Gastrocnemius medialis (tissue), 4 donors: ENCODE measurements around the gene LSAMP. TPM values are rescaled to one million over a fixed set of nuclear protein-coding genes. Genes with fewer than 3 reads are reported as not detected.

Experiments
- ATAC-seq, 2 donors: fragments of 150-250 bp; one replicate each; pipeline ENCODE4 v1.9.1; 2016
- DNase-seq, 2 donors: peaks; one replicate each; pipeline ENCODE4 v3.0.0-alpha.2; 2019
- H3K27ac ChIP-seq, 4 donors: fragments of 200-600 bp; sonication (generic); 1 replicate in 1 of 4; 2 replicates in 3 of 4; pipeline ENCODE4 v1.5.1; 2016 to 2018; ENCODE audit warnings: mild to moderate bottlenecking in 2 of 4, moderate library complexity in 1 of 4
- H3K27me3 ChIP-seq, 3 donors: fragments of 200-600 bp; sonication (generic) in 2 of 3; 1 replicate in 1 of 3; 2 replicates in 2 of 3; pipeline versions ENCODE4 v1.5.1 to v1.6.0; 2016 to 2019; ENCODE audit warnings: mild to moderate bottlenecking in 1 of 3, moderate library complexity in 1 of 3
- H3K36me3 ChIP-seq, 2 donors: fragments of 200-600 bp; sonication (generic) in 1 of 2; one replicate each; pipeline ENCODE4 v1.5.1; 2017 to 2018
- H3K4me1 ChIP-seq, 2 donors: fragments of 200-600 bp; sonication (generic) in 1 of 2; one replicate each; pipeline ENCODE4 v1.5.1; 2016 to 2017; ENCODE audit warnings: mild to moderate bottlenecking in 2 of 2
- H3K4me3 ChIP-seq, 4 donors: fragments of 200-600 bp; sonication (generic) in 3 of 4; 1 replicate in 1 of 4; 2 replicates in 3 of 4; pipeline ENCODE4 v1.5.1; 2016 to 2019; ENCODE audit warnings: mild to moderate bottlenecking in 2 of 4
- H3K9me3 ChIP-seq, 3 donors: fragments of 200-600 bp; sonication (generic) in 2 of 3; 1 replicate in 1 of 3; 2 replicates in 2 of 3; pipeline ENCODE4 v1.5.1; 2016 to 2019
- CTCF ChIP-seq, 5 experiments: fragments of 450-650 bp in 3 of 5; fragments of 200-600 bp in 2 of 5; sonication (generic) in 2 of 5; IDR thresholded peaks in 4 of 5; conservative IDR thresholded peaks in 1 of 5; 1 replicate in 4 of 5; 2 replicates in 1 of 5; pipeline ENCODE4 v1.5.1; 2016 to 2019; ENCODE audit warnings: antibody characterized with exemption in 5 of 5, mild to moderate bottlenecking in 3 of 5, moderate library complexity in 3 of 5
- POLR2A ChIP-seq, 2 donors: fragments of 450-650 bp; IDR thresholded peaks; one replicate each; pipeline ENCODE4 v1.6.1; 2017; ENCODE audit warnings: antibody characterized with exemption in 2 of 2, mild to moderate bottlenecking in 2 of 2, moderate library complexity in 2 of 2
- in situ Hi-C, 4 donors: fragments of 200-750 bp; cut with MboI; loops; one replicate each; pipeline versions ENCODE4 v1.15.0 to v1.8.0; 2017; ENCODE audit warnings: low sequenced_read_pairs in 4 of 4
- intact Hi-C: fragments of 100-400 bp; cut with DNase I; formaldehyde crosslinking; loops from one replicate; pipeline ENCODE4 v1.15.1; 2023; ENCODE audit warnings: low total_unique reads
- total RNA-seq, 4 donors: library from RNA; depleted of rRNA; stranded (reverse); fragments of >200 nt; gene quantifications; one replicate each; pipeline versions ENCODE4 v1.1.0 to v1.2.3, GENCODE V29; 2016

The LSAMP gene
- total RNA-seq, 4 donors from 2014 or later: 0.07 to 0.10 TPM; not detected in 2

GRCh38 chr3:116474032-116474780, 28.9 kb upstream of the LSAMP start:
- no peaks in the 10 kb centered on the region for H3K27me3 ChIP-seq
- H3K4me1 ChIP-seq: no peaks in the 10 kb centered on the region
- no peak overlapping the region for H3K4me3 ChIP-seq
- in situ Hi-C loops: no loop called here
- intact Hi-C loops: no loop called here
- H3K36me3 ChIP-seq: no peaks in the 10 kb centered on the region
- ATAC-seq (no peak), DNase-seq (no peak)
- H3K27ac ChIP-seq: no peak overlapping the region
- TF ChIP-seq CTCF (IDR thresholded peaks at IDR 0.05 in 4 of 5, conservative IDR thresholded peaks at IDR 0.05 in 1 of 5): no peak
- no peak for TF ChIP-seq POLR2A (IDR thresholded peaks at IDR 0.05)
- no peaks in the 10 kb centered on the region for H3K9me3 ChIP-seq

- Histone ChIP-seq H3K4me1 (no peaks in the 10 kb centered on the region), H3K4me3 (no peak overlapping the region), H3K9me3 (no peaks in the 10 kb centered on the region), H3K36me3 (no peaks in the 10 kb centered on the region), H3K27ac (no peak overlapping the region), H3K27me3 (no peaks in the 10 kb centered on the region)
- DNase-seq (no peak), ATAC-seq (no peak)
- intact Hi-C loops (no loop called here), in situ Hi-C loops (no loop called here)
- TF ChIP-seq CTCF (IDR thresholded peaks at IDR 0.05 in 4 of 5, conservative IDR thresholded peaks at IDR 0.05 in 1 of 5) (no peak), POLR2A (IDR thresholded peaks at IDR 0.05) (no peak)
These were observed 28.3 kb upstream of the LSAMP start for GRCh38 chr3:116473602-116474001.

- no peak overlapping the region for H3K4me3 ChIP-seq
- no peak for ATAC-seq
- no peak overlapping the region for H3K27ac ChIP-seq
- TF ChIP-seq POLR2A (IDR thresholded peaks at IDR 0.05): no peak
- TF ChIP-seq CTCF (IDR thresholded peaks at IDR 0.05 in 4 of 5, conservative IDR thresholded peaks at IDR 0.05 in 1 of 5): no peak
- H3K36me3 ChIP-seq: no peaks in the 10 kb centered on the region
- H3K4me1 ChIP-seq: no peaks in the 10 kb centered on the region
- H3K9me3 ChIP-seq: no peaks in the 10 kb centered on the region
- in situ Hi-C loops (no loop called here), intact Hi-C loops (no loop called here)
- no peak for DNase-seq
- H3K27me3 ChIP-seq: no peaks in the 10 kb centered on the region
These were observed 25.4 kb upstream of the LSAMP start for GRCh38 chr3:116470605-116471197.

GRCh38 chr3:116469546-116469945, 24.3 kb upstream of the LSAMP start:
- H3K36me3 ChIP-seq: no peaks in the 10 kb centered on the region
- DNase-seq: no peak
- no peak for TF ChIP-seq CTCF (IDR thresholded peaks at IDR 0.05 in 4 of 5, conservative IDR thresholded peaks at IDR 0.05 in 1 of 5)
- no peak for TF ChIP-seq POLR2A (IDR thresholded peaks at IDR 0.05)
- no peaks in the 10 kb centered on the region for H3K9me3 ChIP-seq
- H3K4me1 ChIP-seq: no peaks in the 10 kb centered on the region
- no peaks in the 10 kb centered on the region for H3K27me3 ChIP-seq
- intact Hi-C loops (no loop called here), in situ Hi-C loops (no loop called here)
- ATAC-seq: no peak
- H3K27ac ChIP-seq: no peak overlapping the region
- no peak overlapping the region for H3K4me3 ChIP-seq
